DOHH2 (cell line): ENCODE data around the gene RPE65.
"Not testable (repeated sequence)": the region's sequence is repeated elsewhere in the genome, so short reads cannot be mapped to it uniquely, and the experiment has no call there.

Experiments
- CTCF ChIP-seq: fragments of 200-600 bp; sonication (generic); IDR thresholded peaks from one replicate; pipeline ENCODE4 v1.5.1; 2014; ENCODE audit warnings: antibody characterized with exemption, mild to moderate bottlenecking, low read depth, low read length; ENCODE audit not compliant: poor library complexity, severe bottlenecking
- EZH2phosphoT487 ChIP-seq: fragments of 200-600 bp; sonication (generic); IDR thresholded peaks from 2 replicates; pipeline ENCODE4 v1.6.1; 2017; ENCODE audit warnings: borderline replicate concordance, mild to moderate bottlenecking, antibody characterized with exemption, low read length, moderate library complexity, mixed read lengths

DNA sequence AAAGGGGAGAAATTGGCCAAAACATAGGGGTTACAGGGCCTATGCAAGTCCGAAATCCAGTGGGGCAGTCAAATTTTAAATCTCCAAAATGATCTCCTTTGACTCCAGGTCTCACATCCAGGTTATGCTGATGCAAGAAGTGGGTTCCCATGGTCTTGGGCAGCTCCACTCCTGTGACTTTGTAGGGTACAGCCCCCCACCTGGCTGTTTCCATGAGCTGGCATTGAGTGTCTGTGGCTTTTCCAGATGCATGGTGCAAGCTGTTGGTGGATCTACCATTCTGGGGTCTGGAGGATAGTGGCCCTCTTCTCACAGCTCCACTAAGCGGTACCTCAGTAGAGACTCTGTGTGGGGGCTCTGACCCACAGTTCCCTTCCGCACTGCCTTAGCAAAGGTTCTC, 54.2 kb downstream of the RPE65 start:
- not testable (repeated sequence) for TF ChIP-seq CTCF, EZH2phosphoT487
